Left ventricle myocardium superior (tissue), 1 donor: ENCODE data around the gene ERCC3. TPM values are rescaled to one million over a fixed set of nuclear protein-coding genes. Genes with fewer than 3 reads are reported as not detected.
"Not testable (repeated sequence)": the region's sequence is repeated elsewhere in the genome, so short reads cannot be mapped to it uniquely, and the experiment has no call there.

Experiments used
- ATAC-seq: fragments of 200-7000 bp; cut with Tn5 transposase; one replicate; pipeline ENCODE4 v1.9.1; 2020; ENCODE audit warnings: mild to moderate bottlenecking, moderate library complexity
- DNase-seq: peaks from one replicate; pipeline ENCODE4 v3.0.0-alpha.2; 2020
- intact Hi-C: fragments of 100-400 bp; cut with micrococcal nuclease; formaldehyde crosslinking; loops from one replicate; pipeline ENCODE4 v1.11.0; 2022
- total RNA-seq: library from RNA; stranded (reverse); fragmentation: NEBNext Ultra II Directional; extraction: Animal tissue kit (Norgen Biotek cat#: 25700); gene quantifications from one replicate; pipeline ENCODE4 v1.2.1, GENCODE V29; 2021
- donor health status: DM: no; HTN: yes; CAD: no; lungs with severe emphysema.

The ERCC3 gene
- total RNA-seq, 1 donor from 2014 or later = 23.8 TPM

DNA sequence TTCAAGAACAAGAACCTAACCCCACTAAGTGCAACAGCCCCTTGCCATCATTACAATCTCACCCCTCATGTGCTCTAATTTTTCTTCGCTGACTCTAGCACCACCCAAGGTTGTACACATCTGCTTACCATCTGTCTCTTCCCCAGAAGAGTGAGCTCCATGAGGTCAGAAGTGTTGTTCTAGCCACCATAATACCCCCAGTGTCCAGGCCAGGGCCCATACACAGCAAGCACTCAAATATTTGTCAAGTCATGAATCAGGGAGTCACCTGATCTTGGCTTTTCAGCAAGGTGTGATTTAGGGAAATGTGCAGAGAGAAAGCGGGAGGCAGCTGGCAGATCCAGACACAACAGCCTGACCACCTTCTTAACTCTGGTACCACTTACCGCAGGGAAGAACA, 5.7 kb downstream of the ERCC3 start:
- intact Hi-C loops = no loop called here
- DNase-seq (no peak), ATAC-seq (no peak)

GRCh38 chr2:127283275-127283674, 10.7 kb downstream of the ERCC3 start:
- DNase-seq = no peak
- no peak for ATAC-seq
- intact Hi-C loops = no loop called here

GRCh38 chr2:127280693-127281092, 13.3 kb downstream of the ERCC3 start:
- ATAC-seq (no peak), DNase-seq (no peak)
- intact Hi-C loops = no loop called here

DNA sequence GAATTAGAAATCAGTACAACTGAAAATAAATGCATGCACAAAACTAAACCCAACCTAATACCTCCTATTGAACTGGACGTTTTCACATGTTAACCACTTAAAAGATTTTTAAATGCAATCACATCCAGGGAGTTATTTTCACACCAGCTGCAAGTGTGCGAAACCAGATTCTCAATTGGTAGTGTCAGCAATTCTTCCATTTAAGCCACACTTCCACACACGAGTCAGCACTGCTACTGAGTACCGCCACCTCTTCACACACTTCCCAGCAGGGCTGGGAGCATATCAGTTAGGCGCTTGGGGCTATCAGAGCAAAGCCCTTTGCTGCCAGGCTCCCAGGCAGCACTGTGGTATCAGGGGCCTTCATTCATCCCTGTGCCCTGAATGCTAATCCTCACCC, 14.2 kb downstream of the ERCC3 start:
- intact Hi-C loops = no loop called here
- ATAC-seq (peak; percentile 47), DNase-seq (no peak)

DNA sequence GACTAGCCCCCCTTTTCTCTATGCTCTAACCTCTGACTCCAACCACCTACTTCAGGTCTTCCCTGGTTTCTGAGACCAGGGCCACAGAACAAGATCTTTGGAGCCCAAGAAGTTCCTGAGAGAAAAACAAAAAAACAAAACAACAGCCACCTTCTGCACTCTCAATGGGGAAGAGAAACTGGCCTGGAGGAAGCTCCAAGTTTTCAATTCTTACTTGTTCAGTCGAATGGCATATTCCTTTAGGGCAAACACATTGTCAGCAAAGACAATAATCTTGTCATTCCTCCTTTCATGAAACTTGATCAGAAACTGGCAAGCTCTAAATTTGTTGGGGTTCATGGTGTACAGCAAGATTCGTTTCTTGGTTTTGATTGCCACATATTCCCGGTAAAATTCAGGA, 15.0 kb downstream of the ERCC3 start:
- intact Hi-C loops = no loop called here
- ATAC-seq = peak; percentile 24

DNA sequence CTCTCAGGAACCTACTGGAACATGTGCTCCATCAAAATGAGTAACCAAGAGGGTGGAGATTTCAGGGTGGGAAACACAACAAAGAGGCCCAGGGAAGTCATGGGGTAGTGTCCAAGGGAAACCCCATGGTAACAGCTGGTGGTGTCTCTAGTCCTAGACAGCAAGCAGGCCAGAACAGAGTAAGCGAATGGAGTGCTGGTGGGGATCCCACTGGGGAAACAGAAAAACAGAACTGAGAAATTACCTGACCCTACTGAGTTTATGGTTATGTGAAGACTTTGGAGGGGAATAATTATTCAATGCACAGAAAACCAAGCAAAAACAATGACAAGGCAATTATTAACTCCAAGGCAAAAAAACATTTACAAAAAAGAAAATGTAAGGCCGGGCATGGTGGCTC, 16.9 kb downstream of the ERCC3 start:
- no peak for DNase-seq

More for the DNA sequence above, 15.0 kb downstream of the ERCC3 start:
- no peak for DNase-seq

DNA sequence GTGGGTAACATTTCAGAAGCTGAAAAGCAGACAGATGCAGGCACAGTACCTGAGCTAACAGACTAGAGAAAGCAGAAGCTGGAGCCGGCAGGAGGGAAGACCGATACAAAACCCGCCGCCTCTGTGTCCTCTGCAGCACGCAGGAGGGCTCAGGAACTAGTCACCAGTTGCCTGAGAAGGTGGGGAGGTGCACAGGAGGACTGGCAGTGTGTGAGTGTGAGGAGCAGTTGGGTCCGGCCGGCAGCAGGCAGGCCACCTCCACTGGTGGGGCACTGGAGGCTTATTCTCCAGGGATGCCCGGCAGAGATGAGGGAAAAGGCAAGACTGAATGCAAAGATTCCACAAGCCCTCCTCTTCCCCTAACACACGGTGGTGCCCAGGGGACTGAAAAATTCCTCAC, 18.2 kb downstream of the ERCC3 start:
- intact Hi-C loops = no loop called here
- no peak for DNase-seq
- no peak for ATAC-seq

More for the DNA sequence above, 16.9 kb downstream of the ERCC3 start:
- no peak for ATAC-seq
- intact Hi-C loops = no loop called here

DNA sequence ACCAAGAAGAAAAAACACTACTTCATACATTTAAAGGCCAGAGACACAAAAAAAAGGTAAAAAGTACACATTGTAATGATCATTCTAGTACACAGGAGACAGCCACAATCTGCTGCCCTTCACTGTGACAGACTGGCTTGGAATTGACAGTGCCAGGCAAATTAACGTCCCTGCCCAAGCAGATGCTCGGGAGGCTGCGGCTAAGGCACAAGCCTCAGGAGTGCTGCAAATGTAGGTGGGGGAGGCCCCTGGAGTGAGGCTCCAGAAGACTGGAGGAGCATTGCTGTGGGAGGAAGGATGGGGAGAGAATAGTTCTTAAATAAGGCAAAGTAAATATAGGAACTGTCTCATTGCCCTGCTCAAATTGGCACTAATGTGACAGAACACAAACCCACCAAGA, 18.6 kb downstream of the ERCC3 start:
- no peak for DNase-seq
- ATAC-seq = no peak
- intact Hi-C loops = no loop called here

- intact Hi-C loops = no loop called here
- DNase-seq (no peak), ATAC-seq (no peak)
Measured at GRCh38 chr2:127270663-127271062, 23.3 kb downstream of the ERCC3 start.

DNA sequence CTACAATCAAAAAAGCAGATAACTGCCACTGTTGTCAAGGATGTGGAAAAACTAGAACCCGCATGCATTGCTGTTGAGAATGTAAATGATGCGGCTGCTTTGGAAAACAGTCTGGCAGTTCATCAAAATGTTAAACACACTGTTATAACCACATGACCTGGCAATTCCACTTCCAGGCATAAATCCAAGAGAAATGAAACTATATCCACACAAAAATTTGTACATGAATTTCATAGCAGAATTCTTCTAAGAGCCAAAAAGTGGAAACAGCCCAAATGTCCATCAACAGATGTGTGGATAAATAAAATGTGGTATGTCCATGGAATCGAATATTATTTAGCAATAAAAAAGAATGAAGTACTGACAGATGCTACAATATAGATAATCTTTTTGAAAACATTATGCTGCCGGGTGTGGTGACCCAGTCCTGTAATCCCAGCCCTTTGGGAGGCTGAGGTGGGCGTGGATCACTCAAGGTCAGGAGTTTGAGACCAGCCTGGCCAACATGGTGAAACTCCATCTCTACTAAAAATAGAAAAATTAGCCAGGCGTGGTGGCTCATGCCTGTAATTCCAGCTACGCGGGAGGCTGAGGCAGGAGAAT, 32.0 kb downstream of the ERCC3 start:
- DNase-seq = no peak
- intact Hi-C loops = no loop called here
- ATAC-seq = no peak

DNA sequence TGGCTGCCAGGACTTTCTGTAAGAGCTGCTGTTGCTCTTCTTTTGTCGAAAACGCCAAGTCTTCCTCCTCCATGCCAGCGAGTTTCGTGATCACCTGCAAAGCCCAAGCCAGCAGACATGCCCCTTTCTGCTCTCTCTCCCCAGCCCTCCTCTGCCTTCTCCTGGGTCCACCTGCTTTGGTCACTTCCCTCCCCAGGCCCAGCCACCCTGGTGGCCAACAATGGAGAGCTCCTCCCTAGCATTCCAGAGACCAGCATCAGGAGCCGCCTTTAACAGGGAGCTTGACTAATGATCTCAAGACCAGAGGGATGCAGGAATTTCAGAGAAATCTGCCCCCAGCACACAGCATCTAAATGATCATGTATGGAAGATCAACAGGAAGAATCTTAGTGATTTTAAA, 34.6 kb downstream of the ERCC3 start:
- DNase-seq (no peak), ATAC-seq (no peak)
- intact Hi-C loops = no loop called here

DNA sequence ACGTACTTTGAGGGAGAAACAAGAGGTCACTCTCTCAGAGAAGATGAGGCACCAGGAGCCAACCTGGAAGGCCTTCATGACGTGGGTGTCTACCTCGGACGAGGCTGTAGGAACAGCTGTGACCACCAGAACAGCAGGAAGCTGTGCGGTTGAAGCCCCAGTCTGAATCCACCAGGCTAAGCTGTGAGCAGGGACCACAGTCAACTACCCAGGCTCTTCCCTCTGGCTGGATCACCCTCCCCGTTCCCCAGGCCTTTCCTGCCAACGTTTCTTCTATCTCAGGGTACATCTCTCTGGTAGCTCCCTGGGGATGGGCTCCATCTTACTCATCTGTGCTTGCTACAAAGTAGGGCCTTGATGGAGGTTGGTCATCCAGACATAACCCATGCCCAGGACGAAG, 37.1 kb downstream of the ERCC3 start:
- intact Hi-C loops = no loop called here
- DNase-seq (no peak), ATAC-seq (no peak)

- intact Hi-C loops = no loop called here
- DNase-seq = no peak
- no peak for ATAC-seq
Measured at GRCh38 chr2:127256381-127256780, 37.6 kb downstream of the ERCC3 start.

GRCh38 chr2:127255721-127256120, 38.2 kb downstream of the ERCC3 start:
- ATAC-seq (no peak), DNase-seq (no peak)
- intact Hi-C loops = no loop called here

- intact Hi-C loops = no loop called here
- DNase-seq = no peak
- peak; percentile 27 for ATAC-seq
Measured at GRCh38 chr2:127255146-127255545, 38.8 kb downstream of the ERCC3 start.

GRCh38 chr2:127254386-127254981, 39.5 kb downstream of the ERCC3 start:
- DNase-seq = no peak
- no peak for ATAC-seq
- intact Hi-C loops = no loop called here

GRCh38 chr2:127241184-127241583, 52.8 kb downstream of the ERCC3 start:
- DNase-seq, ATAC-seq, intact Hi-C loops: not testable (repeated sequence)

DNA sequence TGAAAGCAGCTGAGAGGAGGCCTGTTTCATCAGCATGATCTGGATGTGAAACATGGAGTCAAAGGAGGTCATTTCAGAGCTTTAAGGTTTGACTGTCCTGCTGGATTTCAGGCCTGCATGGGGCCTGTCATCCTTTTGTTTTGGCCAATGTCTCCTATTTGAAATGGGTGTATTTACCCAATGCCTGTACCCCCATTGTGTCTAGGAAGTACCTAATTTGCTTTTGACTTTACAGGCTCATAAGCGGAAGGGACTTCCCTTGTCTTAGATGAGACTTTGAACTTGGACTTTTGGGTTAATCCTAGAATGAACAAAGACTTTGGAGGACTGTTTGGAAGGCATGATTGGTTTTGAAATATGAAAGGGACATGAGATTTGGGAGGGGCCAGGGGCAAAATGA, 54.5 kb downstream of the ERCC3 start:
- DNase-seq = no peak
- intact Hi-C loops = no loop called here
- ATAC-seq = no peak

GRCh38 chr2:127237768-127238167, 56.2 kb downstream of the ERCC3 start:
- ATAC-seq, intact Hi-C loops, DNase-seq: not testable (repeated sequence)

GRCh38 chr2:127235082-127235702, 58.8 kb downstream of the ERCC3 start:
- no peak for ATAC-seq
- DNase-seq = no peak
- intact Hi-C loops = no loop called here

DNA sequence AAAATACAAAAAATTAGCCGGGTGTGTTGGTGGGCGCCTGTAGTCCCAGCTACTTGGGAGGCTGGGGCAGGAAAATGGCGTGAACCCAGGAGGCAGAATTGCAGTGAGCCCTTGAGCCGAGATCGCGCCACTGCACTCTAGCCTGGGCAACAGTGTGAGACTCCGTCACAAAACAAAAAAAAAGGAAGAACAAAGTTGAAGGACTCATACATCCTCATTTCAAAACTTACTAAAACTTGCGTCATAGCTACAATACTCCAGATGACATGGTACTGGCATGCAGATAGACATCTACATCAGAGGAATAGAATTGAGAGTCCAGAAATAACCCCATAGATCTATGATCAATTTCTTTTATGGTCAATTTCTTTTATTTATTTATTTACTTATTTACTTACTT, 60.2 kb downstream of the ERCC3 start:
- ATAC-seq (no peak), DNase-seq (no peak)
- intact Hi-C loops = no loop called here
